ENCODE results near the gene CNKSR3. TPM values are rescaled to one million over a fixed set of nuclear protein-coding genes. Genes with fewer than 3 reads are reported as not detected.
A peak's percentile ranks its signal among the peaks of the same experiment; 100 is the strongest.

Gene CNKSR3
- total and polyA plus RNA-seq, 2 donors from 2014 or later: 13.8 to 63.1 TPM

DNA sequence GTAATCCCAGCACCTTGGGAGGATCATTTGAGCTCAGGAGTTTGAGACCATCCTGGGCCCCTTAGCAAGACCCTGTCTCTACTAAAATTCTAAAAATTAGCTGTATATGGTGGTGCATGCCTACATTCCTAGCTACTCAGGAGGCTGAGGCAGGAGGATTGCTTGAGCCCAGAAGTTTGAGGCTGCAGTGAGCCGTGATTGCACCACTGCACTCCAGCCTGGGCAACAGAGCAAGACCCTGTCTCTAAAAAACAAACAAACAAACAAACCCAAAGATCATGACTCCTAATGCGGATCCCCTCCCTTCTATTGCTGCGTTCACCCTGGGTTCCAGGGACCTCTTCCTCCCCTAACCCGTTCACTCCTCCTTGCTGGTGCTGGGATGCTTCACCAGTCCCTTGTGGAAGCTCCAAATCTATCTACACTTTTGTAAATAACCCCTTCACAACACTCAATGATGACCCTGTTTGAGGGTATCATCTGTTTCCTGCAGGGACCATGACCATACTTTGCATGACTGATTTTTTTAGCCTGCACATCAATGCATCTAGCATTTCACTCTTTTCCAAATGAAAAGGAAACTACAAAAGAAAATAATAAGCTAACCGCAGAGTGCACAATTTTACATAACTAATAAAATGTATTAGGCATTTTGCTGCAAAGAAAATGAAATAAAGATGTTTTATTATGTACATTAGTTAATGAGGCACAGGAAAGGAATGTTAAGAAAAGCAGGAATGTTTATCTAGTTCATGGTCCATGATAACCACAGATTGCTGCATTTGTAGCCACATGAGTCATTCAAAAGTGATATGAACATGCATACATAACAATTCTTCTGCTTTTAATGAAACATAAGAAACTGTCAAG, 123.4 kb downstream of the CNKSR3 start:
- H3K27ac ChIP-seq (ENCODE audit: low read depth in 2 of 2, low read length in 2 of 2): no peak overlapping the region
- H3K36me3 ChIP-seq (ENCODE audit: control insufficient read depth in 2 of 3, insufficient read depth in 3 of 3, low read length in 3 of 3): no peaks in the 10 kb centered on the region
- no peak overlapping the region for H3K4me3 ChIP-seq (ENCODE audit: low read length in 3 of 3)
- TF ChIP-seq, protein P1, sequence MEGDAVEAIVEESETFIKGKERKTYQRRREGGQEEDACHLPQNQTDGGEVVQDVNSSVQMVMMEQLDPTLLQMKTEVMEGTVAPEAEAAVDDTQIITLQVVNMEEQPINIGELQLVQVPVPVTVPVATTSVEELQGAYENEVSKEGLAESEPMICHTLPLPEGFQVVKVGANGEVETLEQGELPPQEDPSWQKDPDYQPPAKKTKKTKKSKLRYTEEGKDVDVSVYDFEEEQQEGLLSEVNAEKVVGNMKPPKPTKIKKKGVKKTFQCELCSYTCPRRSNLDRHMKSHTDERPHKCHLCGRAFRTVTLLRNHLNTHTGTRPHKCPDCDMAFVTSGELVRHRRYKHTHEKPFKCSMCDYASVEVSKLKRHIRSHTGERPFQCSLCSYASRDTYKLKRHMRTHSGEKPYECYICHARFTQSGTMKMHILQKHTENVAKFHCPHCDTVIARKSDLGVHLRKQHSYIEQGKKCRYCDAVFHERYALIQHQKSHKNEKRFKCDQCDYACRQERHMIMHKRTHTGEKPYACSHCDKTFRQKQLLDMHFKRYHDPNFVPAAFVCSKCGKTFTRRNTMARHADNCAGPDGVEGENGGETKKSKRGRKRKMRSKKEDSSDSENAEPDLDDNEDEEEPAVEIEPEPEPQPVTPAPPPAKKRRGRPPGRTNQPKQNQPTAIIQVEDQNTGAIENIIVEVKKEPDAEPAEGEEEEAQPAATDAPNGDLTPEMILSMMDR (IDR thresholded peaks at IDR 0.05; ENCODE audit: borderline replicate concordance, extremely low read depth, insufficient read depth): no peak
- DNase-seq (peak in 2 of 5 donors; percentile 48 to 51), FAIRE-seq (no peak)
- H3K9ac ChIP-seq (ENCODE audit: low read length in 3 of 3): no peak overlapping the region
- H3K4me1 ChIP-seq (ENCODE audit: control insufficient read depth in 2 of 3, insufficient read depth in 2 of 3, low read depth in 1 of 3, low read length in 3 of 3): no peaks in the 10 kb centered on the region
- intact Hi-C loops (cut with DNase I): no loop called here
- H3K27me3 ChIP-seq (ENCODE audit: control insufficient read depth, insufficient read depth, low read length): no peaks in the 10 kb centered on the region
- H3K9me3 ChIP-seq (ENCODE audit: control insufficient read depth in 2 of 3, insufficient read depth in 1 of 3, low read length in 3 of 3): peaks cover 0 to 3% (median 0%) of the 10 kb centered on the region in 3 donors

DNA sequence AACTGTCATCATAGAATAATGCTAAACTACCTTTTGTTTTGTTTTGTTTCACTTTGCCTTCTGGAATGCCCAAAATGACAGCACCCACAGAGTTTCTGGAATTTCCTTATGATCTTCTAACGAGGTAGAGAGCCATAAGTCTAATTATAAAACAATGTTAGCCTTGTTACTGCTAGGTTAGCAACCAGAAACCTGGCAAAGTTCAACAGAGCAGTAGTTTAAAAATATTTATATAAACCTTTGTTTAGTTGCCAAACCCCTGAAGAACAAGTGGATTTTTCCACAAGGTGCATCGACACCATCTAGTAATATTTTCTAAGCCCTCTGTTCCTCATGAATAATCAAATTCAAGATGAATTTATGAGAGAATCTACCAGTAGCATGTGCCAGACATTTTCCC, 126.3 kb downstream of the CNKSR3 start:
- peaks cover 0 to under 1% (median 0%) of the 10 kb centered on the region in 3 donors for H3K9me3 ChIP-seq (ENCODE audit: control insufficient read depth in 2 of 3, insufficient read depth in 1 of 3, low read length in 3 of 3)
- no peaks in the 10 kb centered on the region for H3K4me1 ChIP-seq (ENCODE audit: control insufficient read depth in 2 of 3, insufficient read depth in 2 of 3, low read depth in 1 of 3, low read length in 3 of 3)
- H3K27me3 ChIP-seq (ENCODE audit: control insufficient read depth, insufficient read depth, low read length): no peaks in the 10 kb centered on the region
- TF ChIP-seq, protein P1 (IDR thresholded peaks at IDR 0.05; ENCODE audit: borderline replicate concordance, extremely low read depth, insufficient read depth): no peak
- no peak overlapping the region for H3K4me3 ChIP-seq (ENCODE audit: low read length in 3 of 3)
- intact Hi-C loops (cut with DNase I): no loop called here
- H3K36me3 ChIP-seq (ENCODE audit: control insufficient read depth in 2 of 3, insufficient read depth in 3 of 3, low read length in 3 of 3): no peaks in the 10 kb centered on the region
- no peak for FAIRE-seq
- no peak for DNase-seq
- H3K9ac ChIP-seq (ENCODE audit: low read length in 3 of 3): no peak overlapping the region
- no peak overlapping the region for H3K27ac ChIP-seq (ENCODE audit: low read depth in 2 of 2, low read length in 2 of 2)

DNA sequence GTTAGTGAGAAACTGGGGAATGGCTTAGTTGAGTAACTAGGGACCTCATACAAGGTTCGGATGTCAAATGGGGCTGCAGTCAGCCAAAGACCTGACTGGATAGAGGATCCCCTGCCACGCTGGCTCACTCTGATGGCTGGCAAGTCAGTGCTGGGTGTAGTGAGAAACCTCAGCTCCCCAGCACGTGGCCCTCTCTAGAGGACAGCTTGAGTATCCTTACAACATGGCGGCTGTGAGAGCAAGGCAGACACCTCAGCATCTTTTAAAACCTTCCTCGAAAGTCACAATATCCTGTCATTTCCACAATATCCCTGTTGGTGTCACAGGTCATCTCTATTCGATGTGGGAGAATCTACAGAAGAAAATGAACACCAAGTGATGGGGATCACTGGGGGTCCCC, 127.2 kb downstream of the CNKSR3 start:
- Histone ChIP-seq H3K27me3 (ENCODE audit: control insufficient read depth, insufficient read depth, low read length) (no peaks in the 10 kb centered on the region), H3K36me3 (ENCODE audit: control insufficient read depth in 2 of 3, insufficient read depth in 3 of 3, low read length in 3 of 3) (no peaks in the 10 kb centered on the region), H3K9me3 (ENCODE audit: control insufficient read depth in 2 of 3, insufficient read depth in 1 of 3, low read length in 3 of 3) (no peaks in the 10 kb centered on the region), H3K9ac (ENCODE audit: low read length in 3 of 3) (no peak overlapping the region), H3K4me3 (ENCODE audit: low read length in 3 of 3) (no peak overlapping the region), H3K4me1 (ENCODE audit: control insufficient read depth in 2 of 3, insufficient read depth in 2 of 3, low read depth in 1 of 3, low read length in 3 of 3) (no peaks in the 10 kb centered on the region), H3K27ac (ENCODE audit: low read depth in 2 of 2, low read length in 2 of 2) (no peak overlapping the region)
- TF ChIP-seq, protein P1 (IDR thresholded peaks at IDR 0.05; ENCODE audit: borderline replicate concordance, extremely low read depth, insufficient read depth): no peak
- no peak for FAIRE-seq
- intact Hi-C loops (cut with DNase I): no loop called here
- DNase-seq: no peak

All from kidney (tissue), 14 donors.